GM12878 (cell line): ENCODE measurements around the gene NRXN3. TPM values are rescaled to one million over a fixed set of nuclear protein-coding genes. Genes with fewer than 3 reads are reported as not detected.

Experiments
- ATAC-seq: fragments of 200-7000 bp; cut with Tn5 transposase; 3 replicates; pipeline ENCODE4 v1.9.1; 2020; ENCODE audit warnings: mild to moderate bottlenecking, moderate library complexity
- BruUV-seq: library from RNA; stranded (reverse); fragments of 400-500 nt; replicated peaks from 2 replicates; lab custom pipeline; 2021; lab: Mats Ljungman, UMichigan
- CTCF ChIA-PET: fragments of 300-600 bp; sonication (Branson Sonifier 250); formaldehyde crosslinking; extraction: SDS; loops from one replicate; lab custom pipeline; 2021; ENCODE audit warnings: inconsistent platforms; lab: Yijun Ruan, JAX
- POLR2A ChIA-PET: fragments of 350-600 bp; formaldehyde crosslinking; extraction: SDS; loops from one replicate; lab custom pipeline; 2021; ENCODE audit warnings: inconsistent platforms; lab: Charles Lee
- RAD21 ChIA-PET: fragments of 300-600 bp; sonication (Branson Sonifier 250); formaldehyde crosslinking; loops from one replicate; lab custom pipeline; 2023; ENCODE audit warnings: antibody characterized with exemption; ENCODE audit not compliant: unreplicated experiment; lab: Charles Lee
- SMC1A ChIA-PET: fragments of 300-600 bp; sonication (Branson Sonifier 250); formaldehyde crosslinking; loops from one replicate; lab custom pipeline; 2023; ENCODE audit not compliant: unreplicated experiment, uncharacterized antibody; lab: Charles Lee
- DNase-seq: peaks from one replicate; pipeline ENCODE4 v3.0.0-alpha.2; 2011; ENCODE audit warnings: low read depth, low spot score
- FAIRE-seq: peaks from 3 replicates; lab custom pipeline; 2011; peaks lifted over from hg19 to GRCh38; lab: Jason Lieb, UNC
- H2AFZ ChIP-seq: 2 replicates; pipeline ENCODE4 v1.6.0; 2011; ENCODE audit warnings: low read depth, low read length, control low read depth; ENCODE audit not compliant: control insufficient read depth
- H3K27ac ChIP-seq: 2 replicates; pipeline ENCODE4 v1.5.1; 2011; ENCODE audit warnings: control low read depth; ENCODE audit not compliant: control insufficient read depth, insufficient read depth
- H3K27me3 ChIP-seq, 2 experiments: replicated peaks in 1 of 2; 2 replicates each; pipeline versions ENCODE4 v1.6.0 to v1.6.1; 2011; ENCODE audit warnings: low read length in 1 of 2; ENCODE audit not compliant: control insufficient read depth in 2 of 2, insufficient read depth in 2 of 2
- H3K36me3 ChIP-seq, 2 experiments: 2 replicates each; pipeline ENCODE4 v1.5.1; 2011; ENCODE audit warnings: low read length in 1 of 2; ENCODE audit not compliant: control insufficient read depth in 2 of 2, insufficient read depth in 2 of 2
- H3K4me1 ChIP-seq: 2 replicates; pipeline ENCODE4 v1.6.1; 2011; ENCODE audit warnings: mild to moderate bottlenecking, low read length, moderate library complexity, mixed read lengths; ENCODE audit not compliant: control insufficient read depth, insufficient read depth
- H3K4me2 ChIP-seq: 2 replicates; pipeline ENCODE4 v1.6.0; 2011; ENCODE audit warnings: control low read depth; ENCODE audit not compliant: control insufficient read depth, insufficient read depth
- H3K4me3 ChIP-seq: fragments of 200-600 bp; sonication (generic); 2 replicates; pipeline ENCODE4 v1.5.1; 2016
- H3K79me2 ChIP-seq: 2 replicates; pipeline ENCODE4 v1.6.0; 2011; ENCODE audit warnings: low read length; ENCODE audit not compliant: control insufficient read depth, insufficient read depth
- H3K9ac ChIP-seq: 2 replicates; pipeline ENCODE4 v1.8.0; 2011; ENCODE audit warnings: low read length, control low read depth, mixed read lengths; ENCODE audit not compliant: control insufficient read depth, insufficient read depth
- H3K9me3 ChIP-seq: replicated peaks from 3 replicates; pipeline ENCODE4 v1.5.1; 2011; ENCODE audit warnings: mild to moderate bottlenecking, low read length; ENCODE audit not compliant: control insufficient read depth, insufficient read depth
- H4K20me1 ChIP-seq: 2 replicates; pipeline ENCODE4 v1.6.0; 2011; ENCODE audit not compliant: control insufficient read depth, insufficient read depth
- ATF7 ChIP-seq: fragments of 450-650 bp; IDR thresholded peaks from 2 replicates; pipeline ENCODE4 v1.6.1; 2016; ENCODE audit warnings: low read depth, mild to moderate bottlenecking
- BCLAF1 ChIP-seq: fragments of 450-650 bp; IDR thresholded peaks from 2 replicates; pipeline ENCODE4 v1.6.1; 2017; ENCODE audit warnings: antibody characterized with exemption, mild to moderate bottlenecking, moderate library complexity
- BMI1 ChIP-seq: fragments of 450-650 bp; IDR thresholded peaks from 2 replicates; pipeline ENCODE4 v1.6.1; 2016; ENCODE audit warnings: mild to moderate bottlenecking, moderate library complexity, borderline replicate concordance
- NKRF ChIP-seq: fragments of 450-650 bp; conservative IDR thresholded peaks from 2 replicates; pipeline ENCODE4 v1.6.1; 2017; ENCODE audit warnings: mild to moderate bottlenecking, moderate library complexity
- RUNX3 ChIP-seq: IDR thresholded peaks from 2 replicates; pipeline ENCODE4 v1.6.1; 2012; ENCODE audit warnings: low read length, inconsistent platforms
- WRNIP1 ChIP-seq: IDR thresholded peaks from 2 replicates; pipeline ENCODE4 v1.6.1; 2011; ENCODE audit warnings: low read depth, low read length, improper control_type of control experiment, borderline replicate concordance
- ZZZ3 ChIP-seq: IDR thresholded peaks from 2 replicates; pipeline ENCODE4 v1.6.1; 2011; ENCODE audit warnings: low read depth; ENCODE audit not compliant: control insufficient read depth, insufficient read length
- WGBS: methylation state at CpG from one replicate; pipeline ENCODE4 v1.1.6; 2016; ENCODE audit warnings: low lambda C conversion rate; ENCODE audit not compliant: insufficient replicate concordance, insufficient coverage; ENCODE audit errors: missing lambda C conversion rate; 5-methylcytosine and 5-hydroxymethylcytosine counted together
- in situ Hi-C: fragments of 300-500 bp; cut with MboI; formaldehyde crosslinking; loops from 9 replicates; pipeline ENCODE4 v1.14.3; 2018; ENCODE audit warnings: mixed read lengths
- intact Hi-C: fragments of 100-400 bp; cut with micrococcal nuclease; formaldehyde crosslinking; loops from one replicate; pipeline ENCODE4 v1.14.2; 2022; ENCODE audit not compliant: unreplicated experiment
- polyA plus RNA-seq, 11 experiments: library from polyadenylated mRNA; depleted of rRNA in 4 of 11; unstranded in 6 of 11; stranded (reverse) in 5 of 11; fragments of >200 nt; fragmentation: Nextera tagmentation in 4 of 11; fragmentation: Illumina TruSeq in 1 of 11; extraction: Ambion mirVana in 4 of 11; extraction: Trizol in 1 of 11; gene quantifications; 1 replicate in 1 of 11; 2 replicates in 10 of 11; pipeline versions ENCODE4 v1.2.1 to v1.2.3, GENCODE V29; 2011 to 2016; ENCODE audit warnings: inconsistent platforms in 2 of 11, missing spikeins in 2 of 11, low read depth in 1 of 11
- total RNA-seq, 4 experiments: library from RNA; depleted of rRNA in 3 of 4; stranded (reverse); fragments of >200 nt in 3 of 4; fragmentation: Illumina TruSeq in 1 of 4; extraction: Trizol in 1 of 4; gene quantifications; 2 replicates each; pipeline versions ENCODE4 v1.2.1 to v1.2.3, GENCODE V29; 2013 to 2021

Gene NRXN3
- total and polyA plus RNA-seq, 10 of the 15 experiments (the other 5 are each of a cell fraction or from before 2014, with no cell fraction given): 0.52 to 3.3 (median 1.4) TPM

GRCh38 chr14:79421811-79422210 lies 1251.6 kb downstream of the NRXN3 start:
- ATAC-seq (no peak), FAIRE-seq (no peak), DNase-seq (no peak)
- SMC1A ChIA-PET: no interaction called here
- CTCF ChIA-PET: interaction anchor here (0.5 kb wide), 1 partner anchor 858 kb away, joined by 3 read pairs; no protein-coding TSS in a partner anchor
- no peak overlapping the region for H3K9ac ChIP-seq
- no peaks in the 10 kb centered on the region for H3K36me3 ChIP-seq
- WGBS: 0% methylated on average over 1 of the region's 1 CpG
- no peak overlapping the region for H2AFZ ChIP-seq
- no peaks in the 10 kb centered on the region for H3K4me1 ChIP-seq
- H3K9me3 ChIP-seq: no peaks in the 10 kb centered on the region
- no peaks in the 10 kb centered on the region for H3K79me2 ChIP-seq
- intact Hi-C loops: no loop called here
- in situ Hi-C loops: no loop called here
- no peaks in the 10 kb centered on the region for H4K20me1 ChIP-seq
- no peaks in the 10 kb centered on the region for H3K27me3 ChIP-seq
- POLR2A ChIA-PET: no interaction called here
- no peak overlapping the region for H3K4me3 ChIP-seq
- BruUV-seq: no TSS peak
- RAD21 ChIA-PET: no interaction called here
- H3K4me2 ChIP-seq: no peak overlapping the region
- H3K27ac ChIP-seq: no peak overlapping the region
- TF ChIP-seq ATF7: no peak
- no peak for TF ChIP-seq BMI1
- no peak for TF ChIP-seq WRNIP1
- no peak for TF ChIP-seq NKRF

GRCh38 chr14:79424462-79424861 lies 1254.3 kb downstream of the NRXN3 start:
- no peaks in the 10 kb centered on the region for H3K79me2 ChIP-seq
- CTCF ChIA-PET: no interaction called here
- H3K4me1 ChIP-seq: no peaks in the 10 kb centered on the region
- no peaks in the 10 kb centered on the region for H4K20me1 ChIP-seq
- BruUV-seq: no TSS peak
- POLR2A ChIA-PET: no interaction called here
- WGBS: 0% methylated on average over 1 of the region's 1 CpG
- no peak for DNase-seq
- RAD21 ChIA-PET: no interaction called here
- in situ Hi-C loops (no loop called here), intact Hi-C loops (no loop called here)
- H3K4me3 ChIP-seq: no peak overlapping the region
- H2AFZ ChIP-seq: no peak overlapping the region
- ATAC-seq: no peak
- H3K36me3 ChIP-seq: no peaks in the 10 kb centered on the region
- H3K9me3 ChIP-seq: no peaks in the 10 kb centered on the region
- no peaks in the 10 kb centered on the region for H3K27me3 ChIP-seq
- H3K4me2 ChIP-seq: no peak overlapping the region
- no peak overlapping the region for H3K9ac ChIP-seq
- no peak for FAIRE-seq
- SMC1A ChIA-PET: interaction anchor here (1.4 kb wide), 1 partner anchor 63 kb away, joined by 3 read pairs; no protein-coding TSS in a partner anchor
- TF ChIP-seq RUNX3: no peak
- TF ChIP-seq ZZZ3: no peak
- TF ChIP-seq BCLAF1: no peak
- TF ChIP-seq, all 136 proteins: peak for 0
- no peak overlapping the region for H3K27ac ChIP-seq
